CD4-positive, alpha-beta T cell treated with Interleukin-12 subunit alpha and Interleukin-12 subunit beta, for 1 hour (primary cell): ENCODE measurements around the gene EEF1A2.

Experiments used
- DNase-seq: peaks from one replicate; pipeline ENCODE4 v3.0.0-alpha.2; 2020

The EEF1A2 gene

DNA sequence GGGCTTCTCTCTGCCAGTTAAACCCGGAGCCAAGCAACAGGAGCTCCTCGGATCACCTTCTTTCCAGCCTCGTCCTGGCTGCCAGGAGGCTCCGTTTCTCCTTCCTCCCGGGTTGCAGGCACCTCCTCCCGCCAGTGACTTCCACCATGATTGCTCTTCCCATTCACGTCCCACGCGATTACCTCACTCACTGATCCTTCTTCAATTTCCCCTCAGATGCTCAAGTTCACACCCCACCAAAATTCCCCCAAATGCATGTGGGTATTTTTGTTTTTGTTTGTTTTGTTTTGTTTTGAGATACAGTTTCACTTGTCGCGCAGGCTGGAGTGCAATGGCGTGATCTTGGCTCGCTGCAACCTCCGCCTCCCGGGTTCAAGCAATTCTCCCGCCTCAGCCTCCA is 51.6 kb downstream of the EEF1A2 start:
- no peak for DNase-seq

DNA sequence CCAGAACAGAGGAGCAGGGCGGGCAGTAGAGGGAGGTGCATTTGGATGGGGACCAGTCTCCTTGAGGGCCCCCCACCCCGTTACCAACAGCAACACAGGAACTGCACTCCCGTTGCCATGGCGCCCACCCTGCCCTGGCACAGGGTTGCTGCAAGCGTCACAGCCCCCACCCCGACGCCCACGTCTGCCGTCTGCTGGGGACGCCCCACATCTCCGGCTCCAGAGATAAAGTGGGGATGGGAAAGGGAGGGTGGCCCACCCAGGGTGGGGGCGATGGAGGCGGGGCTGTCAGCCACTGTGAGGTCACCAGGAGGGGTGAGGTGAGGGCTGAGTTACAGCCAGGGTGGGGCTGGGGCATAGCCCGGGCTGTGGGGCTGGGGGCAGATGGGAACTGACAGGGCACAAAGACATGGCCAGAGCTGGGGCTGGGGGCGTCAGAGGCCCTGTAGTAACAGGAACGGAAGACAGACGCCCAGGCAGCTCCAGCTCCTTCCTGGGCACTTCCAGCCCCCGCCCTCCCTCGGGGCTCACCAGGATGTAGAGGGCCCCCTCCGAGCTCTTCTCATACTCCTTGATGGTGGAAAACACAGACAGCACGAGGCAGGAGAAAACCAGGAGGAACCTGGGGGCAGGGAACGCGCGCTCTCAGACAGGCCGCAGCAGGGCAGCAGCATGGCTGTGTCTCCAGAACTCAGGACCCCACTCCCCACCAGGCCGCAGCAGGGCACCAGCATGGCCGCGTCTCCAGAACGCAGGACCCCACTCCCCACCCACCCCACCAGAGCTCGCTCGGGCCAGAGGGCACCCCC is 52.5 kb downstream of the EEF1A2 start:
- peak; percentile 3 for DNase-seq

GRCh38 chr20:63445075-63445734 is 53.7 kb downstream of the EEF1A2 start:
- no peak for DNase-seq

DNA sequence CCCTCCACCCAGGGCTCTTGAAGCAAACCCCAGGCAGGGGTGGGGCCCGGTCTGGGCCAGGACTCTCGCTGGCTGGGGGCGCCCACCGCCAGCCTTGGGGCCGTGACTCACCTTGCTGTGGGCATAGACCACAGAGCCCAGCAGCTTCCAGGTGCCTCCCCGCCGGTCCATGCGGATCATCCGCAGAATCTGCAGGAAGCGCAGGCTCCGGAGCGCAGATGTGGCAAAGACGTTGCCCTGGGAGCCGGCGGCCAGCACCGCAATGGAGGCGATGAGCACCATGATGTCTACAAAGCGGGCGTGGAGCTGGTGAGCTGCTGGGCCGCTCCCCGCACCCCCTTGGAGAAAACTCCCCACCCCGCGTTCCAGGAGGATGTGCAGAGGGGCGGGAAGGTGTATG is 54.3 kb downstream of the EEF1A2 start:
- no peak for DNase-seq

DNA sequence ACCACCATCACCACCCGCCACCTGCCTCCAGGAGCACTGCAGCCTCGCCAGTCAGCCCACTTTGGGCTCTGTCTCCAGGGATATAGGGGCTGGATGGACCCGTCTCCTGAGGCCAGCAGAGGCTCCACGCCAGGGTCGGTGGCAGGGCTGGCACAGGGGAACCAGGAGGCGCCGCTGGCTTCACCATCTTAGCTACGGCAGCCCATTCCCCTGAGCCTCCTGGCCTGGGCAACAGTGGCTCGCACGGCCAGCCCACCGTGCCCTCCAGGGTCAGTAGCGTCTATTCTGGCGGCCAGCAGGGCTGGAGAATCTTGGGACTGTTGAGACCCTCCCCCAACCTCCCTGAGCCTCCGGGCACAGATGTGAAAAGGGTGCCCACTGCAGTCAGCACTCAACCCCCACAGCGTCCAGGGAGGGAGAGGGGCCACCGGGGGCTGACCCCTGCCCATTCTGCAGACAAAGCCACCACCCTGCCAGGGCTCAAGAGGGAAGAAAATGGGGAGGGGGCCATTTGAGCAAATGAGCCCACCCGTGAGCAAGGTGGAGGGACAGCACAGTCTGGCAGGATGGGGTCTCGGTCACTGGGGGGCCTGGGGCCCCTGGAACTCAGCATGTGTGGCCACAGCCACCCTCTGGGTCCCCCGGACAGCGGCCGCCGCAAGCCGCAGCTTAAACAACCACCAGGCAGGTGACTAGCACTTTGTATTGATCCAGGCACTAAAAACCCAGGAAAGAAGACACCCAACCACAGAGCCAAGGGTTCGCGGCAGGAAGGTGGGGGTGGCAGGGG is 55.1 kb downstream of the EEF1A2 start:
- no peak for DNase-seq

GRCh38 chr20:63442100-63442493 is 56.8 kb downstream of the EEF1A2 start:
- peak; percentile 62 for DNase-seq

DNA sequence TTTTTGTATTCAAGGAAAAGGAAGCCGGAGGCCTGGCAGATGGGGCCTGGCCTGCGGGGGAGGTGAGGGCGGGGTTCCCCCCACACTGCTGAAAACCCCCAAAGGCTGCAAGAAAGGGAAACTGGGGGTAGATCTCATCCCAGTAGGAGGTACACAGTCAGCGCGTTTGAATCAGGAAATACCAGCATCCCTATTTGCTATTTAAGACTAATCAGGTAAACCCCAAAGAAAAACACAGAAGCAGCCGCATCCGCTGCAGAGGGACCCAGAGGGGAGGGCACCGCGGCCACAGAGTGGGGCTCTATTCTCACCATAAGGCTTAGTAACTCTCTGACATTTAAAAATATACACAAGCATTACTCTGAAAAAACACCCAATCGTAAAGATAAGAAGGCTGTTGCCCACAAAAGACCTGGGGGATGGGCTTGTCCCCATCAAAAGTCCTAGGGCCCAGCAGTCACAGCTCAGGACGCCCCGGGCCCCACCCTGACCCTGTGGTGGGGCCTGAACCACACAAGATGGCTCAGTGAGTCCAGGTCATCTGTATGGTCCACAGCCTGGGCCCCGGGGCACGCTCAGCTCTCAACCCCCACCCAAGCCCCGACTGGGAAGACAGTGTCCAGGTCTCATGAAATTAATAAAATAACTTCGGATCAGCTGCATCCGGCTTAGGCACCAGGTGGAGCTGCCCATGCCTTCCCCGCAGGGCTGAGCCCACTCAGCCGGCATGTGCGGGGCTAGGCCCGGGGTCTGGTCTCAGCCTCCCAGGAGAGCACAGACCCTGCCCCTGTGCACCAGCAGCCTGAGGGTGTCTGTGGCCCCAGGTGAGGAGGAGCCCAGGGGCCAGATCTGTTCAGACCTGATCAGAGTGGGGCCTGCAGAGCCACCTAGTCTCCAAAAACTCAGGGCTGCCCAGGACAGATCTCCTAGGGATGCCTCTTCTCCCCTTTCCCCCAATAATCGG is 57.5 kb downstream of the EEF1A2 start:
- DNase-seq: peak; percentile 30

DNA sequence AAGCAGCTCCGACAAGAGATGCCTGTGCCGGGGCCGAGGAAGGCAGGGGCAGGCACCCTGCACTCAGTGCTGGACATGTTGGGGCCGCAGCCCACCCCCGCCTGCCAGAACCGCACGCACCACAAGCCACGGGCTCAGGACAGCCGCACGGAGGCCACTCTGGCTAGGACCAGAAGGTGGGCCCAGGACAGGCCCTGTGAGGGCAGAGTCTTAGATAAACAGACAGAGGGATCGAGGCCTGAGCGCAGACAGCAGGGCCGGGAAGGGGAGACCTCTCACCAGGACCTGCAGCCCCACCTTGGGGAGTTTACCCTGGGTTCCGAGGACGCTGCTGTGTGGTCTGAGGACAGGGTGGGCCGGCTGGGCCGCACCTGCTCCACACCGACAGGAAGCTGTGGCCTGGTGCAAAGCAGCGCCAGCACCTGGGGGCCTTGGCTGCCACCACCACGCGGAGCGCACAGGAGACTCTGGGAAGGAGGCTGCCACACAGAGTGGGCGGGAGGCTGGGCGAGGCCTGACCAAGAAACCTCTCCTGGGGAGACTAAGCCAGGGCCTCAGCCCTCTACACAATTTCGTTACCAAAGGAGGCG is 58.4 kb downstream of the EEF1A2 start:
- DNase-seq: no peak

DNA sequence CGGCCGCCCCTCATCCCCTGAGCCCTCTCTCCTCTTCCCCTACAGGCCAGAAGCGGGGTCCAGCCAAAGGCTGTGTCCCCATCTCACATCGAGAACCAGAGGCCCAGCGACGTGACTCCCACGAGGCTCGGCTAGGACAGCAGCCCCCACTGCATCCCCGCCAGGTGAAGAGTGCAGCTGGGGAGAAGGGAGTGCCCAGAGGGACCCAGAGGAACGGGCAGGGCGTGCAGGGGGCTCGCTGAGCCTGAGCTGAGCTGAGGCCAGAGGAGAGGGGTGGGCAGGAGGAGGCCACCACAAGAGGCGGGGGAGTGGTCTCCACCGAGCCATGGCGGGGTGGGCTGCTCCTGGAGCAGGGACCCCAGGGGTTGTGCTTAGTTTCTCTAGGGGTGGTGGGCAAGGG is 59.0 kb downstream of the EEF1A2 start:
- DNase-seq: no peak

DNA sequence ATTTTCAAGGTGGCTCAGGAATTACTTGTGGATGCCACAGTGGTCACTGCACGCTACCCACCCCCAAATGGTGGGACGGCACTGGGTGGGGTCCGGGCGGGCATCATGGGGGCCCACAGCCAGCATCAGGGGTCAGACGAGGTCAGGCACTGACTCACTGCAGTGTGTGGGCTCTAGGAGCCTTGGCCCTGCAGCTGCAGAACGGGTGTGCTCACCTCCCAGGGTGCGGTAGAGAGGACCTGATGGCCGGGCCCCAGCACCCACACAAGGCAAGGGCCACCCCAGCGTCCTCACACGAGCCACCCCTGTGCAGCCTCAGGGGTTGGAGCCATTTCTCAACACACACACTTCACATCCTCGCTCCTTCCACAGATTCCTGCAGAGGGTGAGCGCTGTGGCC is 60.8 kb downstream of the EEF1A2 start:
- no peak for DNase-seq
